IMR-90 (cell line): ENCODE measurements around the gene IQCB1. TPM values are rescaled to one million over a fixed set of nuclear protein-coding genes. Genes with fewer than 3 reads are reported as not detected.
A peak's percentile ranks its signal among the peaks of the same experiment; 100 is the strongest.

ENCODE experiments used
- ATAC-seq: fragments of 200-7000 bp; cut with Tn5 transposase; 2 replicates; pipeline ENCODE4 v1.9.1; 2020; ENCODE audit warnings: low read depth, mild to moderate bottlenecking, moderate library complexity
- BruUV-seq: library from RNA; stranded (reverse); fragments of 400-500 nt; replicated peaks from 2 replicates; lab custom pipeline; 2021; lab: Mats Ljungman, UMichigan
- CTCF ChIA-PET: fragments of 300-600 bp; formaldehyde crosslinking; extraction: SDS; loops from one replicate; lab custom pipeline; 2021; ENCODE audit warnings: antibody characterized with exemption; lab: Yijun Ruan, JAX
- POLR2A ChIA-PET: fragments of 300-600 bp; sonication (Branson Sonifier 250); formaldehyde crosslinking; loops from one replicate; lab custom pipeline; 2022; ENCODE audit warnings: antibody characterized with exemption; ENCODE audit not compliant: unreplicated experiment; lab: Charles Lee
- DNase-seq: peaks from one replicate; pipeline ENCODE4 v3.0.0; 2013
- H2AFZ ChIP-seq: replicated peaks from 2 replicates; pipeline ENCODE3; 2013; ENCODE audit warnings: low read length, mild to moderate bottlenecking; ENCODE audit not compliant: poor library complexity
- H2AK5ac ChIP-seq: 2 replicates; pipeline ENCODE4 v1.6.1; 2013; ENCODE audit warnings: low read depth, low read length, inconsistent platforms
- H2AK9ac ChIP-seq: replicated peaks from 2 replicates; pipeline ENCODE3; 2013; ENCODE audit warnings: mild to moderate bottlenecking, low read depth, low read length, moderate library complexity; ENCODE audit not compliant: poor library complexity
- H2BK120ac ChIP-seq: 2 replicates; pipeline ENCODE4 v1.6.1; 2013; ENCODE audit warnings: low read depth, low read length, inconsistent platforms
- H2BK15ac ChIP-seq: 3 replicates; pipeline ENCODE4 v1.6.1; 2013; ENCODE audit warnings: low read depth, low read length, inconsistent platforms
- H2BK20ac ChIP-seq: 2 replicates; pipeline ENCODE4 v1.6.1; 2013; ENCODE audit warnings: low read depth, mild to moderate bottlenecking, inconsistent platforms, low read length, moderate library complexity
- H2BK5ac ChIP-seq: 2 replicates; pipeline ENCODE4 v1.6.1; 2013; ENCODE audit warnings: mild to moderate bottlenecking, low read depth, low read length, inconsistent platforms; ENCODE audit not compliant: poor library complexity, severe bottlenecking
- H3K14ac ChIP-seq: replicated peaks from 2 replicates; pipeline ENCODE4 v1.6.1; 2013; ENCODE audit warnings: low read depth, low read length, inconsistent platforms
- H3K18ac ChIP-seq: 2 replicates; pipeline ENCODE4 v1.6.1; 2013; ENCODE audit warnings: low read depth, low read length, control low read depth
- H3K23ac ChIP-seq: 2 replicates; pipeline ENCODE4 v1.6.1; 2013; ENCODE audit warnings: low read depth, low read length, inconsistent platforms
- H3K27ac ChIP-seq: 2 replicates; pipeline ENCODE4 v1.5.1; 2013; ENCODE audit warnings: mild to moderate bottlenecking, control low read depth, low read length; ENCODE audit not compliant: insufficient read depth
- H3K27me3 ChIP-seq: 2 replicates; pipeline ENCODE4 v1.6.1; 2013; ENCODE audit warnings: low read length; ENCODE audit not compliant: control insufficient read depth, insufficient read depth
- H3K36me3 ChIP-seq: 2 replicates; pipeline ENCODE4 v1.6.1; 2013; ENCODE audit warnings: low read length, mixed read lengths; ENCODE audit not compliant: control insufficient read depth, insufficient read depth
- H3K4ac ChIP-seq: 2 replicates; pipeline ENCODE4 v1.6.1; 2013; ENCODE audit warnings: low read depth, low read length, inconsistent platforms
- H3K4me1 ChIP-seq: 2 replicates; pipeline ENCODE4 v1.6.1; 2013; ENCODE audit warnings: low read length, mixed read lengths; ENCODE audit not compliant: control insufficient read depth, insufficient read depth
- H3K4me2 ChIP-seq: 2 replicates; pipeline ENCODE4 v1.6.1; 2013; ENCODE audit warnings: low read depth, mild to moderate bottlenecking, control low read depth, low read length, moderate library complexity
- H3K4me3 ChIP-seq: 2 replicates; pipeline ENCODE4 v1.5.1; 2013; ENCODE audit warnings: low read depth, mild to moderate bottlenecking, control low read depth, low read length, moderate library complexity; ENCODE audit not compliant: insufficient read depth
- H3K56ac ChIP-seq: 2 replicates; pipeline ENCODE4 v1.6.1; 2013; ENCODE audit warnings: low read length, inconsistent platforms; ENCODE audit not compliant: insufficient read depth; ENCODE audit errors: extremely low read depth
- H3K79me1 ChIP-seq, 2 experiments: 2 replicates each; pipeline ENCODE4 v1.6.1; 2013; ENCODE audit warnings: low read length in 2 of 2, inconsistent platforms in 1 of 2, low read depth in 1 of 2
- H3K9ac ChIP-seq: 2 replicates; pipeline ENCODE4 v1.6.1; 2013; ENCODE audit warnings: low read depth, low read length, control low read depth
- H3K9me1 ChIP-seq: 2 replicates; pipeline ENCODE4 v1.6.1; 2013; ENCODE audit warnings: low read length, inconsistent platforms; ENCODE audit not compliant: insufficient read depth
- H3K9me3 ChIP-seq: 2 replicates; pipeline ENCODE4 v1.6.1; 2013; ENCODE audit warnings: low read length; ENCODE audit not compliant: control insufficient read depth, insufficient read depth
- H4K20me1 ChIP-seq: 2 replicates; pipeline ENCODE4 v1.6.1; 2013; ENCODE audit warnings: low read length, inconsistent platforms; ENCODE audit not compliant: insufficient read depth
- H4K5ac ChIP-seq: 2 replicates; pipeline ENCODE4 v1.6.1; 2013; ENCODE audit warnings: mild to moderate bottlenecking, low read depth, low read length, control low read depth
- H4K8ac ChIP-seq, 2 experiments: 2 replicates each; pipeline ENCODE4 v1.6.1; 2013; ENCODE audit warnings: low read depth in 2 of 2, low read length in 2 of 2, control low read depth in 1 of 2, inconsistent platforms in 1 of 2
- H4K91ac ChIP-seq: 2 replicates; pipeline ENCODE4 v1.6.1; 2013; ENCODE audit warnings: low read depth, low read length, inconsistent platforms; ENCODE audit not compliant: insufficient read depth
- FOS ChIP-seq: fragments of 150-350 bp; IDR thresholded peaks from 2 replicates; pipeline ENCODE4 v1.6.1; 2016; ENCODE audit warnings: low read depth, low read length
- WGBS, 2 experiments: methylation state at CpG; one replicate each; pipeline versions ENCODE4 v1.1.5 to v1.1.7; 2013; ENCODE audit warnings: missing lambda C conversion rate in 2 of 2; ENCODE audit not compliant: insufficient read length in 1 of 2; ENCODE audit errors: extremely low coverage in 2 of 2; 5-methylcytosine and 5-hydroxymethylcytosine counted together
- dilution Hi-C: fragments of 300-500 bp; cut with HindIII; formaldehyde crosslinking; loops from one replicate; pipeline ENCODE4 v1.14.3; 2018; ENCODE audit warnings: low sequenced_read_pairs; ENCODE audit not compliant: unreplicated experiment
- in situ Hi-C: fragments of 300-500 bp; cut with MboI; formaldehyde crosslinking; loops from 3 replicates; pipeline ENCODE4 v1.14.3; 2019; ENCODE audit warnings: low sequenced_read_pairs, inconsistent platforms, mixed read lengths
- intact Hi-C: fragments of 100-400 bp; cut with micrococcal nuclease; formaldehyde crosslinking; loops from 2 replicates; pipeline ENCODE4 v1.10.0; 2022
- polyA plus RNA-seq, 3 experiments: library from polyadenylated mRNA; depleted of rRNA; stranded (reverse); fragments of >200 nt; gene quantifications; 2 replicates each; pipeline ENCODE4 v1.2.3, GENCODE V29; 2012; ENCODE audit warnings: low replicate concordance in 1 of 3
- total RNA-seq: library from RNA; depleted of rRNA; stranded (reverse); fragments of >200 nt; gene quantifications from 2 replicates; pipeline ENCODE4 v1.2.3, GENCODE V29; 2012
- TF ChIP-seq, protein P1 (sequence below): conservative IDR thresholded peaks from 2 replicates; pipeline ENCODE4 v1.5.1; 2012; ENCODE audit warnings: mild to moderate bottlenecking, low read depth, low read length, improper control_type of control experiment

IQCB1 gene
- total and polyA plus RNA-seq, 2 of the 4 experiments (the other 2 are of a cell fraction) = 13.5 to 18.3 TPM

DNA sequence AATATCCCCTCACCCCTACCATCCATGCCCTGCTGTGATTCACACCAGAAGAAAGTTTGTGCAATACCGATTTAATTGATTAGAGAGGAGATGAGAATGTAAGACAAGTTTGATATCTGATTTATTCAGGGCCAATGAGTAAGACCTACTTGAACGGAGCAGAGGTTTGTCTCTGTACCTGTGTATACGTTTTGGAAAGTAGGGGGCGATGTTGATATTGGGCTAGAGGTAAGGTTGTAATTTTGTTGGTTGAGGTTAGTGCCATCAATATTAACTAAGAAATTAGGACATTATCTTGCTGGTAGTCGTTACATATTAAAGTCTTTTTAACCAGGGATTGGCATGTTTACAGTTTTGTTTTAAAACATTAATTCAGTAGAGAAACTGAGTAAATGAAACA is 20.7 kb upstream of the IQCB1 start:
- ChIA-PET POLR2A (no interaction called here), CTCF (no interaction called here)
- Histone ChIP-seq H4K20me1 (no peaks in the 10 kb centered on the region), H2AK5ac (no peak overlapping the region), H2BK5ac (no peak overlapping the region), H3K4me3 (no peak overlapping the region), H4K5ac (no peak overlapping the region), H2BK120ac (no peak overlapping the region), H4K8ac (no peak overlapping the region), H3K18ac (no peak overlapping the region), H2BK15ac (no peak overlapping the region), H3K14ac (no peak overlapping the region), H4K91ac (no peak overlapping the region), H3K9me1 (no peaks in the 10 kb centered on the region), H3K4ac (no peak overlapping the region), H3K9ac (no peak overlapping the region), H2BK20ac (no peak overlapping the region), H2AK9ac (no peak overlapping the region), H2AFZ (no peak overlapping the region), H3K36me3 (no peaks in the 10 kb centered on the region), H3K9me3 (no peaks in the 10 kb centered on the region), H3K56ac (no peak overlapping the region), H3K27ac (no peak overlapping the region), H3K79me1 (no peaks in the 10 kb centered on the region), H3K4me2 (no peak overlapping the region), H3K4me1 (no peaks in the 10 kb centered on the region), H3K27me3 (no peaks in the 10 kb centered on the region), H3K23ac (no peak overlapping the region)
- WGBS, 2 experiments = no CpG with 5 or more reads among the region's 5 CpGs
- dilution Hi-C loops (no loop called here), intact Hi-C loops (no loop called here), in situ Hi-C loops (no loop called here)
- BruUV-seq = no TSS peak
- ATAC-seq = no peak
- TF ChIP-seq, protein P1, sequence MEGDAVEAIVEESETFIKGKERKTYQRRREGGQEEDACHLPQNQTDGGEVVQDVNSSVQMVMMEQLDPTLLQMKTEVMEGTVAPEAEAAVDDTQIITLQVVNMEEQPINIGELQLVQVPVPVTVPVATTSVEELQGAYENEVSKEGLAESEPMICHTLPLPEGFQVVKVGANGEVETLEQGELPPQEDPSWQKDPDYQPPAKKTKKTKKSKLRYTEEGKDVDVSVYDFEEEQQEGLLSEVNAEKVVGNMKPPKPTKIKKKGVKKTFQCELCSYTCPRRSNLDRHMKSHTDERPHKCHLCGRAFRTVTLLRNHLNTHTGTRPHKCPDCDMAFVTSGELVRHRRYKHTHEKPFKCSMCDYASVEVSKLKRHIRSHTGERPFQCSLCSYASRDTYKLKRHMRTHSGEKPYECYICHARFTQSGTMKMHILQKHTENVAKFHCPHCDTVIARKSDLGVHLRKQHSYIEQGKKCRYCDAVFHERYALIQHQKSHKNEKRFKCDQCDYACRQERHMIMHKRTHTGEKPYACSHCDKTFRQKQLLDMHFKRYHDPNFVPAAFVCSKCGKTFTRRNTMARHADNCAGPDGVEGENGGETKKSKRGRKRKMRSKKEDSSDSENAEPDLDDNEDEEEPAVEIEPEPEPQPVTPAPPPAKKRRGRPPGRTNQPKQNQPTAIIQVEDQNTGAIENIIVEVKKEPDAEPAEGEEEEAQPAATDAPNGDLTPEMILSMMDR = 0 out of 2 replicates have a peak, but pooled peaks have one; percentile 5
- TF ChIP-seq FOS = no peak
- no peak for DNase-seq
